ENCODE measurements around the gene CDC123.
"Not testable (repeated sequence)": the region's sequence is repeated elsewhere in the genome, so short reads cannot be mapped to it uniquely, and the experiment has no call there.

CDC123 gene

DNA sequence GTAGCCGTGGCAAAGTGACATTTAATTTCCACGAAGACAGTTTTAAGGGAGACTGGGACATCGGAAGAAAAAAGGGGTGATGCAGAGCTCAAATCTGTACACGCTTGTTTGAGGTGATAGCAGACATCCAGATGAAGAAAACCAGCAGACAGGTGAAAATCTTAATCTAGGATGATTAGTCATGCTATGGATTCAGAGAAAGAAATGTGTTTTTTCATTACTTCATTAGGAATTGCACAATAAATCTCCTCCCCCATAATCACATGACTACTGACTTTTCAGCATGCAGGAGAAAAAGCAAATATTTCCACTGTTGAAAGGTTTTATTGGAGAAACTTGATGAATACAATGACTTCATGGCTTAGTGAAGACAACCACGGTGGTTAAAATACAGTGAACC is 2.8 kb upstream of the CDC123 start:
- DNase-seq = no peak

DNA sequence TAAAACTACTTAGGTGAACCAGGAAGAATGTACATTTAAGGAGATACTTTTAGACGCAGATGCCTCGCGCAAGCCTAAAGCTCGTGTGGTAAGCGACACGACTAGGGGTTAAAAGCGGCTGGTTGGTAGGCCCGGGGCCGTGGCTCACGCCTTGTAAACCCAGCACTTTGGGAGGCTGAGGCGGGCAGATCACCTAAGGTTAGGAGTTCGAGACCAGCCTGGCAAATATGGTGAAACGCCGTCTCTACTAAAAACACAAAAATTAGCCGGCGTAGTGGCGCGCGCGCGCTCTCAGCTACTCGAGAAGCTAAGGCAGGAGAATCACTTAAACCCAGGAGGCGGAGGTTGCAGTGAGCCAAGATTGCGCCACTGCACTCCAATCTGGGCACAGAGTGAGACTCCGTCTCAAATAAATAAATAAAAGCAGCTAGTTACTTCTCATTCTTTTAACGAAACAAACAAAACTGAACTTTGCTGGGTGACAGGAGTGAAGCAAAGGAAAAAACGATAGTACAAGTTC is 1.2 kb upstream of the CDC123 start:
- no peak for DNase-seq

DNA sequence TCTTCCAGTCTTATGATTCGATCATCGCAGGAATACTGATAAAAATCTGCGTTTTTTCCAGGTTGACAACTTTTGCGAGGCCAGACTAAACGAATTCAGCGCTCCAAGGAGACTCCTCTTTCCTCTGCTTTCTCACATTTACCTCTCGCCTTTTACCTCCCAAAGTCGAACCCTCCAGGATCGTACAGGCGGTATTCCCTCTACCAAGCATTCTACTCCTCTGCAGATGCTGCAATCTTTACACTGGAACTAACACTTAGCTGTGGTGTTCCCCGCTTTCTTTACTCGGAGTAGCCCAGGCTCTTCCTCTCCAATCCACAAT is 746 bp upstream of the CDC123 start:
- no peak for DNase-seq

DNA sequence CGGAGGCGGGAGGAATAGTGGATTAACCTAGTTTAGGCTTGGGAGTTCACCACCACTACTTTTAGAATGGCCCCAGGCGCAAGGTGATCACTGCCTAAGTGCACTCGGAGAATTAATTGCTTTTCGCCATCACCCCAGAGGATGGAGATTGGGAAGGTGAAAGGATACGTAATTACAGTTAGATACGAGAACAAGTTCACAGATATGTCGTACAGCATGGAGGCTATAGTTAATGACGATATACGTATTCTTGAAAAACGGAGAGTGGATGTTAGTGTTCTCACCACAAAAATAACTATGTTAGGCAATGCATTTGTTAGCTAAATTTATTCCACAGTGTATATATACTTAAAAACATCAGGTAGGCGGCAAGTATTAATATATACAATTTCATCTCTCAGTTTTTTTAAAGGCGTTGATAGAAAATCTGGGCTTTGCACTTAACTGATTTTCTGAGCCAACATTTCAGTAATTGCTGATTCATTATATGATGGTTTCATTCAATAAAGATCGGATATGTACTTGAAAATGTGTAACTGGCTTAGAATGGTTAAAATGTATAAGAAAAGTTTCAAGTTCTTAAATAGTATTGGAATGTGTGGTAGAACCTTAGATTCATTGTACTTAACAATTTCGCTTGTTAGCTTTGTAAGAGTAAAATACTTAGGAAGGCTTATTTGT is 683 bp downstream of the CDC123 start:
- no peak for DNase-seq

DNA sequence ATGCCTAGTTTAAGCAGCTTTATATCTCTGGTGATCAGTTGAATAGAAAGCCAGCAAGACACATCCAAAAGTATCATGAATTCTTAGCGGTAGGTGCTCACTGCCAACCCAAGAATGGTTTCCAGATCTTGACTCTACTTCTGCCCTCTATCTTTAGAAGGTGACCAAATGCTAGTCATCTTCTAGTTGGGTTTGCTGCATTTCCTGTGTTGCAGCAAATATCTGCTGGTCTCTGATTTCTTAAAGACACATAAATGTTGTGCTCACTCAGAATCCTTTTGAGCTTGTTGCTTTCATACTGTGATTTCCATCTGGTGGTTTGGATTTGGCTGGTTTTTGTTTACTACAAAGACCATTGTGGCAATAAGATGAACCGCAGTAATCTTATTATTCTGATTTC is 2.2 kb downstream of the CDC123 start:
- DNase-seq = no peak

DNA sequence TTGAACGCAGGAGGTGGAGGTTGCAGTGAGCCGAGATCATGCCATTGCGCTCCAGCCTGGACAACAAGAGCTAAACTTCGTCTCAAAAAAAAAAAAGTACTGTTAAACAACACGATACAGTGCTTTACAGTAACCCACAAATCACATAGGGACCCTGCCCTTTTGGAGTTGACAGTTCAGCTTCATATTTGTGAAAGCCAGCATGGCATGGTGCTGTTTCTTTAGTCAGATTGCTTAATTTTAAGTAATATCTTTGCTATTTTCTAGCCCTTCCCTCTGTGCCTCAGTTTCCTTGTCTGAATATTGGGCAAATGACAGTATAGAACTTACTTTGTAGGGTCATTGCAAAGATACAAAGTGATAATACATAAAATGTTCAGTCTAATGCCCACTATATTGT is 4.9 kb downstream of the CDC123 start:
- no peak for DNase-seq

DNA sequence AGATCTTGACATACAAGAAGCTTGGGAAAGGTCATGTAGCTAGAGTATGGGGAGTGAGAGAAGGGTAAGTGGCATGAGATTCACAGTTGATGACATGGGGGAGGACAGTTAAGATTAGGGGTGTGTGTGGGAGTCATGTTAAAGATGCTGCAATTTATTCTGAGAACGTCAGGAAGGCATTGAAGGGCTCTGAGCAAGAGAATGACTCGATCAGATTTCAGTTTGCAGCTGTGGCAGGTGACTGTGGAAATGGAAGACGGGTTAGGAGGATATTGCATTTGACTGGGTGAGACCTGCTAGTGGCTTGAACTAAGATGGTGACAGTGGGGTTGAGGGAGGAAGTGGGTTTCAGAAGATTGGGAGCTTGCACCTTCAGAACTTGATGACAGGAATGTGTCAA is 5.6 kb downstream of the CDC123 start:
- DNase-seq = no peak

DNA sequence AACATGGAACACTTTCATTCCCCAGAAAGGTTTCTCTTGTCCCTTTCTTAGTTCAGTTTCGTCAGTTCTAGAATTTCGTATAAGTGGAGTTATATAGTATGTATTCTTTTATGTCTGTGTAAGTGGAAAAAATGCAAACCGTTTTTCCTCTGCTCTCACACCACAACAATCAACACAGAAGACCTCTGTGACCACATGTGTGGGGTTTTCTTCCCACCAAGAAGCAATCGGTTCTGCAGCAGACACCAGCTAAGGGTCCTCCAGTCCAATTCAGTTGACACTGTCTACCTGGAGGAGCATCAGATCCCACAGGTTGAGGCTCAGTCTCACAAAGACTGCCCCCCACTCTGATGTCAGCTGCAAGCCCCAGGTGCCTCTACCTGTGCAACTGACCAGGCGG is 6.2 kb downstream of the CDC123 start:
- no peak for DNase-seq

DNA sequence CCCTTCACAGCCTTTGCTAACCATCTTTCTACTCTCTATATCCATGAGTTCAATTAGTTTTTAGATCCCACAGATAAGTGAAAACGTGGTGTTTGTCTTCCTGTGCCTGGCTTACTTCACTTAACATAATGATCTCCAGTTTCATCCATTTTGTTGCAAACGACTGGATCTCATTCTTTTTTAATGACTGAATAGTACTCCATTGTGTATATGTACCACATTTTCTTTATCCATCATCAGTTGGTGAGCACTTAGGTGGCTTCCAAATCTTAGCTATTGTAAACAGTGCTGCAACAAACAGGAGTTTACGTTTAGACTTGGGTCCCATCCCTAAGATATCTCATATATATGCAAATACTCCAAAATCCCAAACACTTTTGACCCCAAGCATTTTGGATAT is 9.1 kb downstream of the CDC123 start:
- no peak for DNase-seq

DNA sequence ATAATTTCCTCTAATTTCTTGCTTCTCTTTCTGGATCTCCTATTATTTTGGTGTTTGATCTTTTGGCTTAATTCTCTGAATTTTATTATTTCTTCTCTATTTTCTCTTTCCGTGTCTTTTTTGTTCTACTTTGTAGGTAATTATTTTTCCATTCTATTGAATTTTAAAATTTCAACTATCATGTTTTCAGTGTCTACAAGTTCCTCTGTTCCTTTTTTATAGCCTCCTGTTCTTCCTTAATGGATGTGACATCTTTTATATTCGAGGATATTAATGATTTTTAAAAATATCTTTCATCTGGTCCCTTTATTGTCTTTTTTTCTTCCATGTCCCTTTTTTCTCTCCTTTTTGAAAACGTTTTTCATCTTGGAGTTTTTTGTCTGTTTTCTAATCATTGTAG is 11.1 kb downstream of the CDC123 start:
- DNase-seq = no peak

DNA sequence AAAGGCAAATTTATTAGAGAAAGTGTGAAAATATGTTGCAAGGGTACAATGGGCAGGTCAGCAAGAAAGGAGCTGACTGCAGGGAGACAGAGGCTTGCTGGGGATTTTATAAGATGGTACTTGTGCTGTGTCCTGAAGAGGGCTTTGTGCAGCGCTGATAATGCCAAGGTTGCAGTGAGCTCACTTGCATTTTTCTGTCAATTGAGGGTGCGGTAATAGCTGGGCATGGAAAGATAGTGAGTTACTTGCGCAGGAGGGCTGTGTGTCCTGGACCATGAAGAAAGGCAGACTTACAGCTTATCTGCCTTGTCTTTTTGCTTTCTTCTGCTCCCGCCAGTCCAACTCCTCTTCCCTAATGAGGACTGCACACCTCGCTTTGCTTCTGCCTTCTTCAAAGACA is 12.5 kb downstream of the CDC123 start:
- DNase-seq = no peak

DNA sequence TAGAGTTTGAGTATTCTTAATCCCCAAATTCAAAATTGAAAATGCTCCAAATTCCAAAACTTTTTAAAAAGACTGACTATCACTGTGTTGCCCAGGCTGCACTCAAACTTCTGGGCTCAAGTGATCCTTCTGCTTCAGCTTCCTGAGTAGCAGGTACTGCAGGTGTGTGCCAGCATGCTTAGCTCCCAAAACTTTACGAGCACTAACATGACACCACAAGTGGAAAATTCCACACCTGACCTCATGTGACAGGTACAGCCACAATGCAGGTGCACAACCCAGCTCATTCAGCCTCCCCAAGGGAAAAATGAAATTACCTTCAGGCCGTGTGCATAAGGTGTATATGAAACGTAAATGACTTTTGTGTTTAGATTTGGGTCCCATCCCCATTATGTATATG is 16.5 kb downstream of the CDC123 start:
- DNase-seq = peak; percentile 16

DNA sequence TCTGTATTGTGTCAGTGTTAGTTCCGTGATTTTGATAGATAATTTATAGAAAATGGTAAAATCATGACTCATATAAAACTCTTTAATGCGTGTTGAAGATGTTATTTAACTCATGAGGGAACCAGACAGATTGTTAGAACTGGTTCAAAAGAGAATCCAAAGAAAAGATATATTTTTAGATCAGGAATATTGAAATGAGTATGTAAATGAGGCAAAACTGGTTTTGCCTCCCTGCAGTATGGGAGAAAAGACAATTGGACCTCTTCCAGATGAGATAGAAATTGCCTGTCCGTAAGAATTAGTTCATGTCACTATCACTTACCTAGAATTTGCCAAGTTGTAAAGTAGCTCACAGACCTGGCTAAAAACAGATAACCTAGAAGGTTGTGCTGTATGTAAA is 17.6 kb downstream of the CDC123 start:
- DNase-seq = no peak

DNA sequence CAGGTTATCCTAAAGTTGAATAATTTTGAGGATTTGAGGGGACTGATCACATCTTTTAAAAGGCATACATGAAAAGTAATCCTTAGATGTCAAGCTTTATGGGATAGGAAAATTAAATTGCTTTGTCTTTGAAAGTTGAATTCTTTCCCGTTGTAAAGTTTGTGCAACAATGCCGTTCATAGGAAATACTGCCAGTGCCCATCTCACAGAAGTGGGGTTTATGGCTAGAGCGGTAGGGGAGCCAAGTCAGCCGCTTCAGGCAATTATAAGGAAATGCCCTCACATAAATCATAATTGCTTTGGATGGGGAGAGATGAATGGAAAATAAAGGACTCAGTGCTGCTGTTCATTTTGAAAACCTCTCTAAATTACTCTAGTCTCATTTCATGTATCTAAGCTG is 18.1 kb downstream of the CDC123 start:
- no peak for DNase-seq

DNA sequence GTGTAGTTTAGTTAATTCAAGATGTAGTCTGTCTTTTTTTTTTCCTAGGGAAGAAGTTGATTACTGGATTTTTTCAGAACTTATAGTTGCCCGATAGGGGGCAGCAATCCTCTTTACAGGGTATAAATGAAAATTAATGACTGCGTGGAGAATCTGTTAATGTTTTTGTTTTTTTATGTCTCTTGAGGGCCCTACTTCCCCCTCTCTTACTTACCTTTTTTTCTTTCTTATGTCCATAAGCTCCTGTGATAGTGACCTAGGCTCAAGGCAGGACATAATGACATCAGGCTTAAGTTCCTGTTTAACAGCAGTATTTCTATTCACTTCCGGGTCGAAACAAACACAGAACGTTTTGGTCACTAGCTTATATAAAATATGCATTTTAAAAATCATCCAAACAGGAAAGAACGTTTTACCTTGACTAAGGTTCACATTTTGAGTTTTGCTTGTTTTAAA is 18.8 kb downstream of the CDC123 start:
- DNase-seq = no peak

DNA sequence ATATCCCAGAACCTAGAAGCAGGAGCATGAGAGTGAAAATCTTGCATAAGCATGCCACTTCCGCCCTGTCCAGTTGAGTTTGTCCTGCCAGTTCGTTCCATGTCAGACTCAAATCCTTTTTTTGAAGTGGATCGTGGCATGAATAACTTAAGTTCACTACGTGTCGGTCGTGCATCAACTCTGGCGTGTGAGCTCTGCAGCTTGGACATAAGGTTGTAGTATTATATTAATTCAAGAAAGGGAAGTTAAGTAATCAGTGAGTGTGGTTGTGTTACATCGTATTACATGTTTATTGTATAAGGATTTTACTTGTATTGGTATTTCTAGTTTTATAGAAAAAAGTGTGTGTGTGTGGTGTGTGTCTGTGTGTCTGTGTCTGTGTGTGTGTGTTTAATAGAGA is 23.0 kb downstream of the CDC123 start:
- DNase-seq = no peak

DNA sequence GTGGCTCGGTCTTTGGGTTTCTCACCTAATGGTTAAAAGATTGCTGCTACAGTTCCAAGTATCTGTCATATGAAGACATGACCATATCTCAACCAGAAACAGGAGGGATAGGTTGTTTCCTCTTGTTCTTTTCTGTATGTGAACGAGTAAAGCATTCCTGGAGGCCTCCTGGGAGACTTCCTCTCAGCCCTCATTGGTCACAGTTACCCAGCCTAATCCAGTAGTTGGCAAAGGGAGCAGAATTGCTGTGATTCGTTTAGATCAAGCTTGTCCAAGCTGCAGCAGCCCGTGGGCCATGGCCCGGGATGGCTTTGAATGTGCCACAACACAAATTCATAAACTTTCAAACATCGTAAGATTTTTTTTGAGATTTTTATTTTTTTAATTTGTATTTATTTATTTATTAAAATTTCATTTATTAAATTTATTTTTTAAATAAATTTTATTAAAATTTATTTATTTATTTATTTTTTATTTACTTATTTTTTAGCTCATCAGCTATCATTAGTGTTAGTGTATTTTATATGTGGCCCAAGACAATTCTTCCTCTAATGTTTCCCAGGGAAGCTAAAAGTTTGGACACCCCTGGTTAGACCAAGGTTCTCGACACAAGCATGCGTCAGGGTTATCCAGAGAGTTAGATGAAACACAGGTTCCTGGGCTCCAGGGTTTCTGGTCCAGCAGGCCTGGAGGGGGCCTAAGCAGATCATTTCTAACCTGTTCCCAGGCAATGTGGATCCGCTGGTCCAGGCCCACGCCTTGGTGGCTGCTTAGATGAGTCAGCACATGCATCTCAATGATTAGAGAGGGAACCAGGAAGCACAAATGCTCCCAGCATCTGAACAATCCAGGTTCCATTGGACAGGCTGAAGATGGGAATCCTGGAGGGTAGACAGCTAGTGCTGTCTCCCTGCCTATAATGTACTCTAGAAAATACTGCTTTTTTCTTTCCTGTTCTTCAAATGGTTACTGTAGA is 25.6 kb downstream of the CDC123 start:
- DNase-seq = no peak

DNA sequence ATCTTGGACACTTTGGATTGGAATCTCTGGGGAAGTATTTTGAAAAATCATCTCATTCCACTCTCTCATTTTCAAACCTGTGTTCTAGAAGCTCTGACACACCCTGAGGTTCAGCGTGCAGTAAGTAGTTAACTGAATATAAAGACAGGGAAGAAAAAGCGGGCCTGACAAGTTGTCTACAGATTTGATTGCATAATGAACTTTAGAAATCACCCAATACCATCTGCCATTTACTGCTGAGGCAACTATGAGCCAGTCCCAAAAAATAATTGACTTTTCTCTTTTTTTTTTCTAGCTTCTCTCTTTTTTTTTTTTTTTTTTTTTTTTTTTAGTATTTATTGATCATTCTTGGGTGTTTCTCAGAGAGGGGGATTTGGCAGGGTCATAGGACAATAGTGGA is 29.5 kb downstream of the CDC123 start:
- DNase-seq = no peak

DNA sequence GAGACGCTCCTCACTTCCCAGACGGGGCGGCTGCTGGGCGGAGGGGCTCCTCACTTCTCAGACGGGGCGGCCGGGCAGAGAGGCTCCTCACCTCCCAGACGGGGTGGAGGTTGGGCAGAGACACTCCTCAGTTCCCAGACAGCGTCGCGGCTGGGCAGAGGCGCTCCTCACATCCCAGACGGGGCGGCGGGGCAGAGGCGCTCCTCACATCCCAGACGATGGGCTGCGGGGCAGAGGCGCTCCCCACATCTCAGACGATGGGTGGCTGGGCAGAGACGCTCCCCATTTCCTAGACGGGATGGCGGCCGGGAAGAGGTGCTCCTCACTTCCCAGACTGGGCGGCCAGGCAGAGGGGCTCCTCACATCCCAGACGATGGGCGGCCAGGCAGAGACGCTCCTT is 30.4 kb downstream of the CDC123 start:
- not testable (repeated sequence) for DNase-seq

DNA sequence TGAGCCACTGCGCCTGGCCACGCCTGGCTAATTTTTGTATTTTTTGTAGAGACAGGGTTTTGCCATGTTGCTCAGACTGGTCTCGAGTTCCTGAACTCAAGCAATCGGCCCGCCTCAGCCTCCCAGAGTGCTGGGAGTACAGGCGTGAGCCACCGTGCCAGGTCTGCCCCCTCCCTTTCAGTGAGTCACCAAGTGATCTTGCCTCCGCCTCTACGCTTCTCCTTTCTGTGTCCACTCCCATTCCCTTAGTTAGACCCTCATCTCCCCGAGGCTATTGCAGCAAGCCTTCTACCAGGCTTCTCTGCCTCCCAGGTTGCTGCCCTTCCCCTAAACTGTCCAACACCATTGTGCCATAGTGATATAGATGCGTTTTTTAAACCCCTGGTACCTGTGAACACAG is 32.9 kb downstream of the CDC123 start:
- DNase-seq = no peak

DNA sequence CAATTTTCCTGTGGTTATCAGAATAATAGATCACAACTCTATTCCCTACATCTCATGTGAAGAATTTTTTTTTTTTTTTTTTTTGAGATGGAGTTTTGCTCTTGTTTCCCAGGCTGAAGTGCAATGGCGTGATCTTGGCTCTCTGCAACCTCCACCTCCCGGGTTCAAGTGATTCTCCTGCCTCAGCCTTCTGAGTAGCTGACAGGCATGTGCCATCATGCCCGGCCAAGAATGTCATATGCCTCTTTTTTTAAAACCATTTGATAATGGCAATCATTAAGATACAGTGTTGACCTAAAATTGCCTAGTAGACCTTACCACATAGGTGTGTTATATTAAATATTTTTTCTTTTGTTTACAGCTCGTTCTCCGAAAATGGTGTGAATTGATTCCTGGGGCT is 38.7 kb downstream of the CDC123 start:
- DNase-seq = not testable (repeated sequence)

DNA sequence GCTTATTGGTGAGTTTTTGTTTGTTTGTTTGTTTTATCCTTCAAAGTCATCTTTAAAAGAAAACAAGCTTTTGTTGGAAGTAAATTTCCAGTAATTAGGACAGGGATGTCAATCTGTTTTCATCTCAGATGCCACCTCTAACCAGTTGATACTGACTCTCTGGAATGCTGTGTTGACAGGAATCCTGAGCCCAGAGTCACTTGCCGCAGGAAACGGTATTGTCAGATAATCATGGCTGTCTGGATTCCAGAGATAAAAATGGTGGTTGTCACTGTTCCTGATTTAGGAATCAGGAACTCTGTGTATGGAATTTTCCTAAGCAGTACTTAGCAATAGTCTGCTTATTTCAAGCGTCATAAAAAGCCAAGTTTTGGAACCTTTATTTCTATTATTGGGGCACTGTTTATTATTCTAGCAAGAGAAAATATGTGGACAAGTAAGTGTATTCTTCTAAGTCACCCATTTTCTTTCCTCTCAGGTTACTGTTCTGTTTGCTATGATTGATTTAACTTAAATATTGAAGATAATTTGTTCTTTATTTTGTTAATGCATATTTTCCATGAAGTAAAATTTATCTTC is 39.2 kb downstream of the CDC123 start:
- DNase-seq = no peak

DNA sequence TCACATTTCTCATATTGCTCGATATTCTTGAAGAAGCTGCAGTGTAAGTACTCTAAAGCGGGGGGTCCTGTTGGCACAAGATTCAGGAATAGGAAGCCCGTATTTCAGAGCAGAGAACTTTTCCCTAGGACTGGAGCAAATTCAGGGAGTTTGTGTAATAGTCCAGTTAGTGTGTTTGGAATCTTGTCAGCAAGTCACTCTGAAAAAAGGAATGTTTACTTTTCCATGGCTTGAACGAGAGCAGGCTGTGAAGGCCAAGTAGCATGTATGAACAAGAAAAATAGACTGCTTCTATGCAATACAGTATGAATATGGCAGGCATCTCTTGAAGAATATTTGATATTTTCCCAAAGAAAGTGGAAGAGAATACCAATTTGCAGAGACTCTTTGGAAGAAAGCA is 39.8 kb downstream of the CDC123 start:
- no peak for DNase-seq

Measured in NCI-H2107 (cell line).